ENCODE data around the gene COL21A1.

DNA sequence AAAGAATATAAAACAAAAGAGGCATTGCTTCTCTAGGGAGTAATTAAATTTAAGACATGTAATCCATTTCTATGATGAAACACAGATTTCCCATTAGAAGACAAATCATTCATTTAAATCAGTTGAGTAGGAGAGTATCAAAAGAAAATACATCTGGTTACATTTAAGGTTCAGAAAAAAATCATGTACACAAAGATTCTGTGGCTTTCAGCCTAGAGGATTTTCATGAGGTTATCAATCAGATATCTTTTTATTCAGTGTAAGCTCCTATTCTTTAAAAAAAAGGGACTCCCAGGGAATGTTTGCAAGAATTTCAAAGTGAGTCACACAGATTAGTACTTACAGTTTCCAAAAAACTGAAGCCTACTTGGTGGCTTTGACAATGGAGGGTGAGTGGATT is 24.9 kb downstream of the COL21A1 start:
- TF ChIP-seq TAF1 (IDR thresholded peaks at IDR 0.05; ENCODE audit: borderline replicate concordance, low read depth, low read length) (no peak), POLR2A (IDR thresholded peaks at IDR 0.05; ENCODE audit: low read depth, low read length) (no peak), POLR2AphosphoS5 (IDR thresholded peaks at IDR 0.05; ENCODE audit: low read depth, low read length) (no peak)

Measured in GM12892 (cell line).